Osteocyte (in vitro differentiated cells): ENCODE measurements around the gene TRIM47. TPM values are rescaled to one million over a fixed set of nuclear protein-coding genes. Genes with fewer than 3 reads are reported as not detected.
"Not testable (repeated sequence)": the region's sequence is repeated elsewhere in the genome, so short reads cannot be mapped to it uniquely, and the experiment has no call there.

Experiments
- DNase-seq: peaks from one replicate; pipeline ENCODE4 v3.0.0; 2021; ENCODE audit warnings: mixed read lengths; ENCODE audit not compliant: unreplicated experiment; ENCODE audit errors: extremely low spot score
- H3K27ac Mint-ChIP-seq: one replicate; pipeline ENCODE4 v1.8.0; 2021; ENCODE audit warnings: mild to moderate bottlenecking, mixed read lengths; ENCODE audit not compliant: unreplicated experiment
- H3K27me3 Mint-ChIP-seq: one replicate; pipeline ENCODE4 v1.8.0; 2021; ENCODE audit warnings: mixed read lengths; ENCODE audit not compliant: unreplicated experiment
- H3K36me3 Mint-ChIP-seq: one replicate; pipeline ENCODE4 v1.8.0; 2021; ENCODE audit warnings: mixed read lengths; ENCODE audit not compliant: unreplicated experiment
- H3K4me1 Mint-ChIP-seq: one replicate; pipeline ENCODE4 v1.8.0; 2021; ENCODE audit warnings: mixed read lengths; ENCODE audit not compliant: unreplicated experiment
- H3K4me3 Mint-ChIP-seq: one replicate; pipeline ENCODE4 v1.8.0; 2021; ENCODE audit warnings: mild to moderate bottlenecking, moderate library complexity, mixed read lengths; ENCODE audit not compliant: unreplicated experiment
- H3K9me3 Mint-ChIP-seq: one replicate; pipeline ENCODE4 v1.8.0; 2021; ENCODE audit warnings: mixed read lengths; ENCODE audit not compliant: unreplicated experiment
- total RNA-seq: library from RNA; stranded (reverse); gene quantifications from 2 replicates; pipeline ENCODE4 v1.2.1, GENCODE V29; 2021
- TF ChIP-seq, protein P1 (sequence below): fragments of 200-600 bp; sonication (generic); IDR thresholded peaks from 2 replicates; pipeline ENCODE4 v1.5.0; 2021; ENCODE audit warnings: antibody characterized with exemption, mild to moderate bottlenecking, moderate library complexity

The TRIM47 gene
- total RNA-seq, 1 donor from 2014 or later, result 33.3 TPM

- Mint-ChIP-seq H3K4me3 (no peak overlapping the region), H3K36me3 (peaks cover 23% of the 10 kb centered on the region), H3K9me3 (no peaks in the 10 kb centered on the region), H3K4me1 (peaks cover 24% of the 10 kb centered on the region), H3K27me3 (no peaks in the 10 kb centered on the region), H3K27ac (no peak overlapping the region)
- TF ChIP-seq, protein P1, sequence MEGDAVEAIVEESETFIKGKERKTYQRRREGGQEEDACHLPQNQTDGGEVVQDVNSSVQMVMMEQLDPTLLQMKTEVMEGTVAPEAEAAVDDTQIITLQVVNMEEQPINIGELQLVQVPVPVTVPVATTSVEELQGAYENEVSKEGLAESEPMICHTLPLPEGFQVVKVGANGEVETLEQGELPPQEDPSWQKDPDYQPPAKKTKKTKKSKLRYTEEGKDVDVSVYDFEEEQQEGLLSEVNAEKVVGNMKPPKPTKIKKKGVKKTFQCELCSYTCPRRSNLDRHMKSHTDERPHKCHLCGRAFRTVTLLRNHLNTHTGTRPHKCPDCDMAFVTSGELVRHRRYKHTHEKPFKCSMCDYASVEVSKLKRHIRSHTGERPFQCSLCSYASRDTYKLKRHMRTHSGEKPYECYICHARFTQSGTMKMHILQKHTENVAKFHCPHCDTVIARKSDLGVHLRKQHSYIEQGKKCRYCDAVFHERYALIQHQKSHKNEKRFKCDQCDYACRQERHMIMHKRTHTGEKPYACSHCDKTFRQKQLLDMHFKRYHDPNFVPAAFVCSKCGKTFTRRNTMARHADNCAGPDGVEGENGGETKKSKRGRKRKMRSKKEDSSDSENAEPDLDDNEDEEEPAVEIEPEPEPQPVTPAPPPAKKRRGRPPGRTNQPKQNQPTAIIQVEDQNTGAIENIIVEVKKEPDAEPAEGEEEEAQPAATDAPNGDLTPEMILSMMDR, result no peak
- no peak for DNase-seq
Measured at GRCh38 chr17:75853433-75853832, 24.9 kb downstream of the TRIM47 start.

DNA sequence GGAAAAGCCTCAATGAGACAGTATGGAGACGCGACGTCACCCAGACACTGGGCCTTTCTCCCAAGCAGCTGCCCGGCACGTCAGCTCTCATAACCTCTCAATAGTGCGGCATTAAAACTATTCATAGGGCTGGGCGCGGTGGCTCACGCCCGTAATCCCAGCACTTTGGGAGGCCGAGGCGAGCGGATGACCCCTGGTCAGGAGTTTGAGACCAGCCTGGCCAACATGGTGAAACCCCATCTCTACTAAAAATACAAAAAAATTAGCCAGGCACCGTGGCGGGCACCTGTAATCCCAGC is 26.7 kb downstream of the TRIM47 start:
- DNase-seq, H3K27ac Mint-ChIP-seq, H3K27me3 Mint-ChIP-seq, H3K9me3 Mint-ChIP-seq, H3K4me3 Mint-ChIP-seq: not testable (repeated sequence)
- H3K36me3 Mint-ChIP-seq, result peaks cover 34% of the 10 kb centered on the region
- peaks cover 26% of the 10 kb centered on the region for H3K4me1 Mint-ChIP-seq

DNA sequence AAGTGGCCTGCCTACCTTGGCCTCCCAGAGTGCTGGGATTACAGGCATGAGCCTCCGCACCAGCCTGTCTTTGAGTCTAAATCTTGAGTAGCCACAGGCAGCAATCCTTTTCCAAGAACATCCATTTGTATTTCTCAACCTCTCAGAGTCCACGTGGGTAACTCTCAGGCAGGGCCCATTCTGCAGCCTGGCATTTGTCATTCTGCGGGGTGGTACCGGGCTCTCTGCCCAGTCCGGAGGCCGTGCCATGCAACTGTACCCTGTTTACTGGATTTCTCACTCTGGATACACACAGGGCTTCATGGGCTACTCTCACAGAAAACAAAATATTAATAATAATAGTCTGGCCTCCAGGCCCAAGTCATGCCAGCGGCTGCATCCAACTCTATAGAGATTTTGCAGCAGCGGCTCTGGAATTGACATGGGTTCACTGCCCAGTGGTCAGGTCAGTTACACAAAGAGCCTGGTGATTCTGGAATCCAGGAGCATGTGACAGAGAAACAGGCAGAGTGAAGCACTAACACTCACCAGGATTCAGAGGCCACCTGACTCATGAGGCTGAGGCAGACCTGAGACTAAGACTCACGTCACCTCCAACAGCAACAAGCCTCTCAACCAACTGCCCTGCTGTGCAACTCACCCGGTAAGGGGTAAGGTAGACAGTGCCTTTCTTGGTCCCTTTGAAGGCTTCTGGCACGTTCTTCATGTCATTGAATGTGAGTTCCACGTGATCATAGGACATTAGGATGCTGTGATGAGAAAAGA is 27.3 kb downstream of the TRIM47 start:
- TF ChIP-seq, protein P1, result no peak
- DNase-seq, result no peak
- Mint-ChIP-seq H3K4me3 (no peak overlapping the region), H3K27me3 (no peaks in the 10 kb centered on the region), H3K27ac (no peak overlapping the region), H3K4me1 (peaks cover 26% of the 10 kb centered on the region), H3K9me3 (no peaks in the 10 kb centered on the region), H3K36me3 (peaks cover 35% of the 10 kb centered on the region)

DNA sequence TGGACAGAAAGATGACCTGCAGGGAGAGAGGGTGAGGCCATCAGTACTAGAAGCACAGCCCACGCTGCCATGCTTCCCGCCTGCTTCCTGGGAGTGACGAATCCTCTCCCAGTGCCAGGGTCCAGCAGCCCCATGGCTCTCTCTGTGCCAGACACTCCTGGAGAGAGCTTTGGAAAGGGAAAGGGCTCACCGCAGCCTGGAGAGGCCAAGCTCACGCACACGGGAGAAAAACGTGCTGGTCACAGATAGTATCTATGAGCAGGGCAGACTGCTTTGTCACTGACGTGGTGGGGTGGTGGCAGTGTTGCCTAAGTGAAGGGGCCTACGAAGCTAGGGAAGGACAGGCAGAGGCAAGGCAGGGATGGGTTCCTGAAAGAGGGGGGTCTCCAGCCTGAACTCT is 28.7 kb downstream of the TRIM47 start:
- peaks cover 39% of the 10 kb centered on the region for H3K4me1 Mint-ChIP-seq
- H3K4me3 Mint-ChIP-seq, result no peak overlapping the region
- no peak overlapping the region for H3K27ac Mint-ChIP-seq

DNA sequence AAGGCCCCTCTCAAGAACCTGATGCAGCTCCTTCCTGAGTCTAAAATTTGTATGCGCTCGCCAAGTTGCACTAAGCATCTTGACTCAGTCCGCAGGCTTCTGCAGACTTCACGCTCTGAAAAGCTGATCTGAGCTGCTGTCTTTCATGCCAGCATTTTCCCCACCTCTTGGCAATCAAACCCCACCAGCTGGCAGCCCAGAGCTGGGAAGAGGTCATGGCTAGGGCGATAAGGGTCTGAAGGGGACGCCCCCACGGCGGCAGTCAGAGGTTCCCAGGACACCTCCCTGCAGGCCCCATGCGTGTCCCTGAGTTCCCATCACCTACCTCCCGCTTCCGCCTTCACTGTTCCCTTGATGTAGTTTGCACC is 29.1 kb downstream of the TRIM47 start:
- Mint-ChIP-seq H3K4me3 (no peak overlapping the region), H3K27ac (no peak overlapping the region), H3K36me3 (peaks cover 40% of the 10 kb centered on the region), H3K27me3 (no peaks in the 10 kb centered on the region), H3K9me3 (no peaks in the 10 kb centered on the region), H3K4me1 (peaks cover 35% of the 10 kb centered on the region)
- no peak for DNase-seq
- TF ChIP-seq, protein P1, result no peak

More for the DNA sequence above, 28.7 kb downstream of the TRIM47 start:
- H3K27me3 Mint-ChIP-seq, result no peaks in the 10 kb centered on the region
- H3K36me3 Mint-ChIP-seq, result peaks cover 40% of the 10 kb centered on the region
- TF ChIP-seq, protein P1, result no peak
- H3K9me3 Mint-ChIP-seq, result no peaks in the 10 kb centered on the region
- no peak for DNase-seq
